GM19351 (cell line): Measurements from ENCODE around the gene VASN.
"Not testable (repeated sequence)": the region's sequence is repeated elsewhere in the genome, so short reads cannot be mapped to it uniquely, and the experiment has no call there.

ENCODE experiments used
- ATAC-seq: cut with Tn5 transposase; IDR thresholded peaks from one replicate; pipeline ENCODE4 v1.9.1; 2021; ENCODE audit warnings: mild to moderate bottlenecking, moderate library complexity; ENCODE audit not compliant: unreplicated experiment

The VASN gene

GRCh38 chr16:4383591-4384444, 12.2 kb downstream of the VASN start:
- ATAC-seq: no peak

- ATAC-seq: no peak
Measured at GRCh38 chr16:4384509-4384942, 12.9 kb downstream of the VASN start.

- no peak for ATAC-seq
Measured at GRCh38 chr16:4385066-4385788, 13.6 kb downstream of the VASN start.

- no peak for ATAC-seq
Measured at GRCh38 chr16:4385789-4386450, 14.3 kb downstream of the VASN start.

- no peak for ATAC-seq
Measured at GRCh38 chr16:4386451-4386805, 14.8 kb downstream of the VASN start.

- ATAC-seq: no peak
Measured at GRCh38 chr16:4386951-4387565, 15.4 kb downstream of the VASN start.

- ATAC-seq: no peak
Measured at GRCh38 chr16:4387781-4388180, 16.1 kb downstream of the VASN start.

GRCh38 chr16:4388271-4389021, 16.8 kb downstream of the VASN start:
- no peak for ATAC-seq

- ATAC-seq: no peak
Measured at GRCh38 chr16:4389051-4389955, 17.7 kb downstream of the VASN start.

GRCh38 chr16:4390266-4391260, 18.9 kb downstream of the VASN start:
- ATAC-seq: no peak

- ATAC-seq: no peak
Measured at GRCh38 chr16:4391631-4392381, 20.2 kb downstream of the VASN start.

GRCh38 chr16:4392382-4393239, 21.0 kb downstream of the VASN start:
- ATAC-seq: no peak

- no peak for ATAC-seq
Measured at GRCh38 chr16:4393240-4393600, 21.6 kb downstream of the VASN start.

GRCh38 chr16:4393850-4394249, 22.2 kb downstream of the VASN start:
- not testable (repeated sequence) for ATAC-seq

GRCh38 chr16:4395055-4395726, 23.5 kb downstream of the VASN start:
- ATAC-seq: no peak
